Fibroblast of pulmonary artery (primary cell): ENCODE measurements around the gene APCDD1L.

Experiments used
- DNase-seq: peaks from one replicate; pipeline ENCODE4 v3.0.0-alpha.2; 2010; ENCODE audit warnings: low read depth
- H3K4me3 ChIP-seq: replicated peaks from 2 replicates; pipeline ENCODE4 v1.5.1; 2011; ENCODE audit warnings: low read depth, mild to moderate bottlenecking, control low read depth, low read length, moderate library complexity
- CTCF ChIP-seq: IDR thresholded peaks from 2 replicates; pipeline ENCODE4 v1.5.1; 2011; ENCODE audit warnings: mild to moderate bottlenecking, control low read depth, low read length, inconsistent platforms; ENCODE audit errors: missing control alignments

APCDD1L gene

GRCh38 chr20:58504566-58504965 is 10.6 kb downstream of the APCDD1L start:
- TF ChIP-seq CTCF: no peak
- H3K4me3 ChIP-seq: no peak overlapping the region
- no peak for DNase-seq

- no peak overlapping the region for H3K4me3 ChIP-seq
- DNase-seq: no peak
- no peak for TF ChIP-seq CTCF
Measured at GRCh38 chr20:58503668-58504067, 11.5 kb downstream of the APCDD1L start.

- DNase-seq: no peak
- no peak overlapping the region for H3K4me3 ChIP-seq
- TF ChIP-seq CTCF: no peak
Measured at GRCh38 chr20:58500256-58500655, 14.9 kb downstream of the APCDD1L start.

GRCh38 chr20:58498470-58499068 is 16.6 kb downstream of the APCDD1L start:
- TF ChIP-seq CTCF: no peak
- no peak for DNase-seq
- H3K4me3 ChIP-seq: no peak overlapping the region

- no peak for TF ChIP-seq CTCF
- DNase-seq: no peak
- no peak overlapping the region for H3K4me3 ChIP-seq
Measured at GRCh38 chr20:58497724-58498469, 17.3 kb downstream of the APCDD1L start.

- TF ChIP-seq CTCF: no peak
- no peak overlapping the region for H3K4me3 ChIP-seq
- no peak for DNase-seq
Measured at GRCh38 chr20:58497076-58497641, 18.0 kb downstream of the APCDD1L start.
